Activated CD4-positive, alpha-beta T cell treated with anti-CD3 and anti-CD28 coated beads for 36 hours (primary cell): ENCODE measurements around the gene AKAP5. TPM values are rescaled to one million over a fixed set of nuclear protein-coding genes. Genes with fewer than 3 reads are reported as not detected.

Source experiments
- ATAC-seq: fragments of 200-7000 bp; cut with Tn5 transposase; one replicate; pipeline ENCODE4 v1.10.0; 2021; ENCODE audit warnings: mild to moderate bottlenecking, moderate library complexity
- CTCF ChIA-PET: fragments of 350-600 bp; sonication (Branson Sonifier 250); formaldehyde crosslinking; loops from one replicate; lab custom pipeline; 2021; ENCODE audit warnings: antibody characterized with exemption; lab: Charles Lee
- POLR2A ChIA-PET: fragments of 350-600 bp; sonication (Branson Sonifier 250); formaldehyde crosslinking; loops from one replicate; lab custom pipeline; 2021; ENCODE audit warnings: antibody characterized with exemption, inconsistent platforms; lab: Charles Lee
- DNase-seq: peaks from one replicate; pipeline ENCODE4 v3.0.0-alpha.2; 2020
- H3K27ac Mint-ChIP-seq: one replicate; pipeline ENCODE4 v1.8.0; 2021; ENCODE audit warnings: mixed read lengths
- H3K27me3 Mint-ChIP-seq: one replicate; pipeline ENCODE4 v1.8.0; 2021; ENCODE audit warnings: mixed read lengths
- H3K36me3 Mint-ChIP-seq: one replicate; pipeline ENCODE4 v1.8.0; 2021; ENCODE audit warnings: low read depth, mixed read lengths
- H3K4me1 Mint-ChIP-seq: one replicate; pipeline ENCODE4 v1.8.0; 2021; ENCODE audit warnings: mixed read lengths
- H3K4me3 Mint-ChIP-seq: one replicate; pipeline ENCODE4 v1.8.0; 2021; ENCODE audit warnings: mild to moderate bottlenecking, moderate library complexity, mixed read lengths
- H3K9me3 Mint-ChIP-seq: one replicate; pipeline ENCODE4 v1.8.0; 2021; ENCODE audit warnings: low read depth, mixed read lengths
- intact Hi-C, 2 experiments: fragments of 100-400 bp; cut with DNase I in 1 of 2; cut with micrococcal nuclease in 1 of 2; formaldehyde crosslinking; loops; one replicate each; pipeline versions ENCODE4 v1.14.2 to v1.15.1; 2022 to 2024; cut with DNase I, micrococcal nuclease
- total RNA-seq, 2 experiments: library from RNA; stranded (reverse); gene quantifications; one replicate each; pipeline ENCODE4 v1.2.3, GENCODE V29; 2021

The AKAP5 gene
- total RNA-seq, 2 experiments from 2014 or later = 0.39 to 0.43 TPM

- ChIA-PET POLR2A (no interaction called here), CTCF (interaction anchor here (0.7 to 2.7 kb wide), 2 partner anchors 8 to 424 kb away, joined by 3 to 16 read pairs; no protein-coding TSS in a partner anchor)
- H3K27ac Mint-ChIP-seq = peak overlapping the region; percentile 68
- H3K4me3 Mint-ChIP-seq = no peak overlapping the region
- H3K4me1 Mint-ChIP-seq = peaks cover 10% of the 10 kb centered on the region
- ATAC-seq = peak; percentile 30
- H3K9me3 Mint-ChIP-seq = no peaks in the 10 kb centered on the region
- no peak for DNase-seq
- H3K27me3 Mint-ChIP-seq = no peaks in the 10 kb centered on the region
- H3K36me3 Mint-ChIP-seq = peaks cover 56% of the 10 kb centered on the region
- intact Hi-C loops = no loop called here
These were observed 27.0 kb upstream of the AKAP5 start for GRCh38 chr14:64438181-64438841.

- H3K4me1 Mint-ChIP-seq = peaks cover 14% of the 10 kb centered on the region
- CTCF ChIA-PET = interaction anchor here (0.7 to 2.7 kb wide), 2 partner anchors 9 to 423 kb away, joined by 3 to 16 read pairs; no protein-coding TSS in a partner anchor
- ATAC-seq (no peak), DNase-seq (no peak)
- intact Hi-C loops = no loop called here
- no peak overlapping the region for H3K4me3 Mint-ChIP-seq
- H3K36me3 Mint-ChIP-seq = peaks cover 59% of the 10 kb centered on the region
- H3K27me3 Mint-ChIP-seq = no peaks in the 10 kb centered on the region
- POLR2A ChIA-PET = no interaction called here
- no peak overlapping the region for H3K27ac Mint-ChIP-seq
- H3K9me3 Mint-ChIP-seq = no peaks in the 10 kb centered on the region
These were observed 26.2 kb upstream of the AKAP5 start for GRCh38 chr14:64439141-64439540.

GRCh38 chr14:64440494-64440893 is 24.8 kb upstream of the AKAP5 start:
- DNase-seq (no peak), ATAC-seq (no peak)
- H3K9me3 Mint-ChIP-seq = no peaks in the 10 kb centered on the region
- ChIA-PET CTCF (interaction anchor here (0.7 to 2.7 kb wide), 2 partner anchors 10 to 14 kb away, joined by 3 to 16 read pairs; no protein-coding TSS in a partner anchor), POLR2A (no interaction called here)
- intact Hi-C loops = no loop called here
- H3K4me1 Mint-ChIP-seq = peaks cover 27% of the 10 kb centered on the region
- no peak overlapping the region for H3K27ac Mint-ChIP-seq
- H3K36me3 Mint-ChIP-seq = peaks cover 63% of the 10 kb centered on the region
- H3K27me3 Mint-ChIP-seq = no peaks in the 10 kb centered on the region
- H3K4me3 Mint-ChIP-seq = no peak overlapping the region

GRCh38 chr14:64442300-64442988 is 22.9 kb upstream of the AKAP5 start:
- peaks cover 31% of the 10 kb centered on the region for H3K4me1 Mint-ChIP-seq
- ATAC-seq = no peak
- DNase-seq = no peak
- CTCF ChIA-PET = interaction anchor here (0.8 to 1.3 kb wide), 2 partner anchors 10 to 12 kb away, joined by 3 to 6 read pairs; no protein-coding TSS in a partner anchor
- H3K4me3 Mint-ChIP-seq = no peak overlapping the region
- intact Hi-C loops = no loop called here
- POLR2A ChIA-PET = no interaction called here
- no peaks in the 10 kb centered on the region for H3K9me3 Mint-ChIP-seq
- peaks cover 56% of the 10 kb centered on the region for H3K36me3 Mint-ChIP-seq
- H3K27ac Mint-ChIP-seq = no peak overlapping the region
- no peaks in the 10 kb centered on the region for H3K27me3 Mint-ChIP-seq

GRCh38 chr14:64444140-64444539 is 21.2 kb upstream of the AKAP5 start:
- ChIA-PET CTCF (interaction anchor here (0.8 to 1.3 kb wide), 3 partner anchors 9 to 23 kb away, joined by 3 to 4 read pairs (median 3); no protein-coding TSS in a partner anchor), POLR2A (interaction anchor here (0.5 kb wide), 1 partner anchor 26 kb away, joined by 3 read pairs; no protein-coding TSS in a partner anchor)
- H3K4me3 Mint-ChIP-seq = no peak overlapping the region
- peak overlapping the region; percentile 79 for H3K27ac Mint-ChIP-seq
- H3K9me3 Mint-ChIP-seq = no peaks in the 10 kb centered on the region
- H3K4me1 Mint-ChIP-seq = peaks cover 23% of the 10 kb centered on the region
- H3K36me3 Mint-ChIP-seq = peaks cover 48% of the 10 kb centered on the region
- intact Hi-C loops = no loop called here
- DNase-seq (no peak), ATAC-seq (no peak)
- no peaks in the 10 kb centered on the region for H3K27me3 Mint-ChIP-seq

- H3K4me3 Mint-ChIP-seq = no peak overlapping the region
- no peaks in the 10 kb centered on the region for H3K27me3 Mint-ChIP-seq
- POLR2A ChIA-PET = no interaction called here
- ATAC-seq = peak; percentile 83
- H3K27ac Mint-ChIP-seq = peak overlapping the region; percentile 79
- CTCF ChIA-PET = interaction anchor here (0.6 to 1.5 kb wide), 8 partner anchors 10 to 101 kb away, joined by 3 to 7 read pairs (median 3); no protein-coding TSS in a partner anchor
- peak; percentile 68 for DNase-seq
- no peaks in the 10 kb centered on the region for H3K9me3 Mint-ChIP-seq
- intact Hi-C loops = no loop called here
- peaks cover 56% of the 10 kb centered on the region for H3K36me3 Mint-ChIP-seq
- peaks cover 27% of the 10 kb centered on the region for H3K4me1 Mint-ChIP-seq
These were observed 20.1 kb upstream of the AKAP5 start for GRCh38 chr14:64444984-64445845.

GRCh38 chr14:64447876-64448670 is 17.2 kb upstream of the AKAP5 start:
- intact Hi-C loops = no loop called here
- CTCF ChIA-PET = interaction anchor here (0.6 to 1.7 kb wide), 9 partner anchors 15 to 520 kb away, joined by 3 to 7 read pairs (median 3); no protein-coding TSS in a partner anchor
- Mint-ChIP-seq H3K36me3 (peaks cover 50% of the 10 kb centered on the region), H3K27me3 (no peaks in the 10 kb centered on the region), H3K4me3 (no peak overlapping the region), H3K4me1 (peaks cover 34% of the 10 kb centered on the region), H3K9me3 (no peaks in the 10 kb centered on the region), H3K27ac (peak overlapping the region; percentile 4)
- no peak for DNase-seq
- ATAC-seq = no peak
- POLR2A ChIA-PET = no interaction called here

DNA sequence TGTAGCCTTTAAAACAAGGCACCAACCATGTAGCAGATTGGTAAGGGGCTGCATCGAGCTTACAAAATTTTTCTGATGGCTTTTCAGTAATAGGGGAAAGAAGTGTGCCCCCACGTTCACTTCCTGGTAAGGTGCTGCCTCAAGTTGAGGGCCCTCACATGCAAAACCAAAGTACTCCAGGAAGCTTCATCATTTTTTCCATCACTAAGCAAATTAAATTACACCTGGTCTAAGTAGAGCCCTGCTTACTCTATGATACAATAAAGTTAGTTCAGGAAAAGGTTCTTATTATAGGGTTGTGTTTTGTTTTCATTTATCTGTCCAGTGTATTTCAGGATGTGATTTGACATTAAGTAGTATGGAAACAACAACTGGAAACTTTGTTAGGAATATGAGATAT is 15.0 kb upstream of the AKAP5 start:
- Mint-ChIP-seq H3K36me3 (peaks cover 49% of the 10 kb centered on the region), H3K27me3 (no peaks in the 10 kb centered on the region), H3K4me1 (peaks cover 19% of the 10 kb centered on the region), H3K27ac (peak overlapping the region; percentile 73), H3K9me3 (no peaks in the 10 kb centered on the region), H3K4me3 (no peak overlapping the region)
- POLR2A ChIA-PET = interaction anchor here (0.7 kb wide), 1 partner anchor 15 kb away, joined by 4 read pairs; the partner anchor contains the start of gene AKAP5
- intact Hi-C loops = loop anchor here in 1 of 2 experiments (1.0 kb wide), 1 partner anchor 15 kb away; the partner anchor contains the start of gene AKAP5
- ATAC-seq (peak; percentile 70), DNase-seq (peak; percentile 29)
- CTCF ChIA-PET = interaction anchor here (0.6 to 1.8 kb wide), 4 partner anchors 20 to 682 kb away, joined by 3 to 9 read pairs (median 5); no protein-coding TSS in a partner anchor

- intact Hi-C loops = no loop called here
- no peaks in the 10 kb centered on the region for H3K9me3 Mint-ChIP-seq
- DNase-seq (no peak), ATAC-seq (no peak)
- no peak overlapping the region for H3K27ac Mint-ChIP-seq
- ChIA-PET CTCF (no interaction called here), POLR2A (no interaction called here)
- H3K4me3 Mint-ChIP-seq = no peak overlapping the region
- H3K36me3 Mint-ChIP-seq = peaks cover 58% of the 10 kb centered on the region
- no peaks in the 10 kb centered on the region for H3K27me3 Mint-ChIP-seq
- peaks cover 11% of the 10 kb centered on the region for H3K4me1 Mint-ChIP-seq
These were observed 10.6 kb upstream of the AKAP5 start for GRCh38 chr14:64454671-64455070.

DNA sequence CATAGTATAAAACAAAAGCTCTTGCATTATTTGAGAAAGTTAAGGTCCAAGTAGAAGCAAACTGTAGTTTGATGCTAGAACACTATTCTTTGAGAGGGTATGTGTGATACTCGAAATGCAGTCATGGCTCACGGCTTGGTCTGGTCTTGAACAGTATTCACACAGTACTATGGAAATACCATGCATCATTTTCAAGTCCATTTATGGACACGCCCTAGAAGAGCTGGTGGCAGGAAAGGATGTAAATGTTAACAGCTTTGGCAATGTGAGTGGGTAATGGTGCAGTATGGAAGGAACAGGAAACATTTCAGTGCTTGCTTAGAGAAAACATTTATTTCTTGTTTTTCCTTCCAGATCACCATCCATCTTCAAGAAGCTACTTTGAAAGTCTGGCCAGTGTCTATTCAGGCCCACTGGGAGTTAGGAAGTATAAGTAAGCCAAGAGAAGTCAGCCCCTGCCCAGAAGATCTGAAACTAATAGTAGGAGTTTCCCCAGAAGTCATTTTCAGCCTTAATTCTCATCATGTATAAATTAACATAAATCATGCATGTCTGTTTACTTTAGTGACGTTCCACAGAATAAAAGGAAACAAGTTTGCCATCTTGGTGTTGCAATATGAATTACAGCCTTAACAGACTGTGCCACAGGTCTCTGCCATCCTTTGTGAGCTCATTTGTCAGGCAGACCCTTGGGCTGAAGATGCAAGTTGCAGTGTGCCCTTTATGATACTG is 5.7 kb upstream of the AKAP5 start:
- CTCF ChIA-PET = interaction anchor here (0.7 to 1.3 kb wide), 2 partner anchors 30 to 305 kb away, joined by 3 to 6 read pairs; no protein-coding TSS in a partner anchor
- no peak for DNase-seq
- no peak for ATAC-seq
- Mint-ChIP-seq H3K4me3 (no peak overlapping the region), H3K9me3 (no peaks in the 10 kb centered on the region), H3K27ac (no peak overlapping the region), H3K4me1 (peaks cover 4% of the 10 kb centered on the region), H3K36me3 (peaks cover 45% of the 10 kb centered on the region), H3K27me3 (no peaks in the 10 kb centered on the region)
- POLR2A ChIA-PET = no interaction called here
- intact Hi-C loops = loop anchor here in 1 of 2 experiments (10.0 kb wide), 1 partner anchor 175 kb away; no protein-coding TSS in a partner anchor
